HG03439 (cell line): Measurements from ENCODE around the gene PIEZO1.

ENCODE experiments used
- ATAC-seq: cut with Tn5 transposase; IDR thresholded peaks from one replicate; pipeline ENCODE4 v1.9.1; 2021; ENCODE audit warnings: mild to moderate bottlenecking, moderate library complexity; ENCODE audit not compliant: unreplicated experiment

Gene PIEZO1

DNA sequence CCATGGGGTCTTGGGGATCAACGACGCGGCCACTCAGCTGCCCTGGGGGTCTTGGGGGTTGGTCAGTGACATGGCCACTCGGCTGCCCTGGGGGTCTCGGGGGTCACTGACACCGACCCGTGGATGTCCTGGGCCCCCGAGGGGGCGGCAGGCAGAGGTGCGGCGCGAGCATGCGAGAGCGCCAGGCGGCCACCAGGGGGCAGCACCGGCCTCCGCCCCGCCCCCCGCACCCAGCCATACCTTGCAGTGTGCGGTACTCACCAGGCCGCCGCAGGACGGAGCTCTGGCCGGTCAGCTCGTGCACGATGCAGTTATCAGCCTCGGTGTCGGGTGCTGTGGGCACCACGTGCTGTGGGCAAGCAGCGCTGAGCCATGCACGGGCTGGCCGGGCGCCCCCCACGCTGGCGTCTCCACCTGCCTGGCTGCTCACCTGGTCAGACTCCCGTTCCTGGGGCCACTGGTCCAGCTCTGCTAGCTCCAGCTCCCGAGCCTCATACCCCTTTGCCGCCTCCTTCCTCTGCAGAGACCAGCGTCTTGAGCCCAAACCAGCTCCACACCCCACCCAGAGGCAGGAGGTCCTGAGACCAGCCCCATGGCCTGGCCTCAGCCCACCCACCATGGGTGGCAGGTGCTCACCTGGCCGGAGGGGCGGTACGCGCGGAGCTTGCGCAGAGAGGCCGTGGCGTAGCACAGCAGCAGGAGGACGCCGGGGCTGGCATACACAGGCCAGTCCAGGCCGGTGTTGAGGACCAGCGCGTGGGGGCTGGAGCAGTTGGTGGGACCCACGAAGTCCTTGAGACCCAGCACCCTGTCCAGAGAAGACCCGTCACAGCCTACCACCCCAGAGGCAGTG lies 47.5 kb downstream of the PIEZO1 start:
- ATAC-seq: no peak

GRCh38 chr16:88736496-88736895 lies 48.5 kb downstream of the PIEZO1 start:
- no peak for ATAC-seq

GRCh38 chr16:88736088-88736487 lies 48.9 kb downstream of the PIEZO1 start:
- ATAC-seq: no peak

GRCh38 chr16:88735616-88736015 lies 49.4 kb downstream of the PIEZO1 start:
- ATAC-seq: no peak

GRCh38 chr16:88735121-88735520 lies 49.9 kb downstream of the PIEZO1 start:
- no peak for ATAC-seq

DNA sequence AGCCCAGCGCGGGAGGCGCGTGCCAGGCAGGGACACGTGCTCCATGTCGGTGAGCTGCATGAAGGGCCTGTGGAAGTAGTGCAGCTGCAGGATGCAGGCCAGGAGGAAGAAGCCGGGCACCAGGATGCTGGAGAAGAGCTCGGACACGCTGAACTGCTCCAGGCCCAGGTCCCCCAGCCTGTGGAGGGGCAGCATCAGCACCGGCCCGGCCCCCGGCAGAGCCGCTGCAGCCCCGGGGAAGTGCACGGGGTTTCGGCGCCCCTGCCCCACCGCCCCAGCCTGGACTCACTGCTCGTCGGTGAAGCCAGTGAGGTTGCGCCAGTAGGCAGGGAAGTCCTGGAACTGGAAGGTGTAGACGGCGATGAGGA lies 50.7 kb downstream of the PIEZO1 start:
- ATAC-seq: no peak

GRCh38 chr16:88733630-88734360 lies 51.2 kb downstream of the PIEZO1 start:
- no peak for ATAC-seq

- ATAC-seq: no peak
These were observed 52.1 kb downstream of the PIEZO1 start for GRCh38 chr16:88732961-88733294.

GRCh38 chr16:88732172-88732960 lies 52.7 kb downstream of the PIEZO1 start:
- no peak for ATAC-seq

- ATAC-seq: no peak
These were observed 53.3 kb downstream of the PIEZO1 start for GRCh38 chr16:88731699-88732098.

DNA sequence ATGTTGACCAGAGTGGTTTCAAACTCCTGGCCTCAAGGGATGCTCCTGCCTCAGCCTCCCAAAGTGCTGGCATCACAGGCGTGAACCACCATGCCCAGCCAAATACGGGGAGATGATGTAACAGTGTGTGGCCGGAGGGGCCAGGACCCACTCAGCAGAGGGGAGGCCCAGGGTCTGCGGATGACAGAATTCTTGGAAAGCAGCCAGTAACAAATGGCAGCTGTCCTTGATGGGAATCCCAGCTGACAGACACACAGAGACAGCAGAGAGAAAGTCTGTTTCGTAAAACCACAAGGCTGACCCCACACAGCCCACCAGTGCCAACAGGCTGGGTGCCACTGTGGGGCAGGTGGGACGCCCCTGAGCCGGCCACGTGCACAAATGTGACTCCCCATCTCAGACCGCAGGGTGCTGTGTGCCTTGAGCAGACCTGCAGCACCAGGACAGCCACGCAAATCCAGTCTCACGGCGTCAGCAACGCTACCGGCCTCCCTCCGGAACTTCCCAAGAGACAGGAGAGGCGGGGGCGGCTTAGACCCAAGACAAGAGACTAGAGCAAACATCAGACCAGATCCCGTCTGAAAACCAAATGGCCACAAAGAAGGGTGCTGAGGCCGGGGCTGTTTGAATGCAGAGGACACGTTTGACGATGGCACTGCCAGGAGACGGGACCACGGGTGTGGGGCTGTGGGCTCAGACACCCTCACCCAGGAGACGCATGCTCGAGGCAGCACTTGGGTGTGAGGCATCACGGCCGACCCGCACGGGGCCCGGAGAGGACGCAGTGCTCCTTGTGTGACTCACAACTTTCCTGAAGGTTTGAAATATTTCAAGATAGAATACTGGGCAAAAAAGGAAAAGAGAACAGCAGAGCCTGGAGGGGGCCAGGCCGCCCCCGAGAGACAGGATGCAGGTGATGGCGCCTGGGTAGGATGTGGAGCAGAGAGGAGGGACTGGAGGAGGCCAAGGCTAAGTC lies 54.1 kb downstream of the PIEZO1 start:
- no peak for ATAC-seq

- ATAC-seq: no peak
These were observed 57.1 kb downstream of the PIEZO1 start for GRCh38 chr16:88727871-88728270.

- no peak for ATAC-seq
These were observed 58.0 kb downstream of the PIEZO1 start for GRCh38 chr16:88726981-88727380.

GRCh38 chr16:88726408-88726749 lies 58.6 kb downstream of the PIEZO1 start:
- no peak for ATAC-seq

GRCh38 chr16:88725609-88726407 lies 59.2 kb downstream of the PIEZO1 start:
- no peak for ATAC-seq

GRCh38 chr16:88724855-88725555 lies 60.0 kb downstream of the PIEZO1 start:
- no peak for ATAC-seq

GRCh38 chr16:88723911-88724310 lies 61.1 kb downstream of the PIEZO1 start:
- ATAC-seq: no peak

- ATAC-seq: no peak
These were observed 61.5 kb downstream of the PIEZO1 start for GRCh38 chr16:88723507-88723887.
